AG04450 (cell line): Measurements from ENCODE around the gene SLCO2A1. TPM values are rescaled to one million over a fixed set of nuclear protein-coding genes. Genes with fewer than 3 reads are reported as not detected.

Source experiments
- CTCF ChIA-PET: fragments of 300-600, 350-600 bp; formaldehyde crosslinking; extraction: SDS; loops from one replicate; lab custom pipeline; 2022; ENCODE audit warnings: antibody characterized with exemption, inconsistent platforms; lab: Charles Lee
- POLR2A ChIA-PET: fragments of 350-600 bp; formaldehyde crosslinking; extraction: SDS; loops from one replicate; lab custom pipeline; 2021; ENCODE audit warnings: antibody characterized with exemption, inconsistent platforms; lab: Yijun Ruan, JAX
- DNase-seq: peaks from one replicate; pipeline ENCODE4 v3.0.0-alpha.2; 2011; ENCODE audit warnings: low read depth, low spot score
- H3K27ac ChIP-seq: one replicate; pipeline ENCODE4 v1.5.1; 2012; ENCODE audit warnings: low read depth, low read length, control low read depth
- H3K27me3 ChIP-seq: one replicate; pipeline ENCODE4 v1.6.0; 2012; ENCODE audit warnings: low read length; ENCODE audit not compliant: control insufficient read depth, insufficient read depth
- H3K4me3 ChIP-seq: 2 replicates; pipeline ENCODE4 v1.5.1; 2011; ENCODE audit warnings: mild to moderate bottlenecking, low read depth, low read length, control low read depth
- H3K9me3 ChIP-seq: 2 replicates; pipeline ENCODE4 v1.5.1; 2012; ENCODE audit warnings: low read length; ENCODE audit not compliant: control insufficient read depth, insufficient read depth
- polyA plus RNA-seq: library from polyadenylated mRNA; depleted of rRNA; stranded (reverse); fragments of >200 nt; gene quantifications from 2 replicates; pipeline ENCODE4 v1.2.3, GENCODE V29; 2011
- TF ChIP-seq, protein P1 (sequence below): IDR thresholded peaks from 2 replicates; pipeline ENCODE4 v1.5.1; 2011; ENCODE audit warnings: low read depth, low read length, control low read depth, inconsistent platforms

The SLCO2A1 gene
- polyA plus RNA-seq, 1 experiment, result 1.6 TPM

DNA sequence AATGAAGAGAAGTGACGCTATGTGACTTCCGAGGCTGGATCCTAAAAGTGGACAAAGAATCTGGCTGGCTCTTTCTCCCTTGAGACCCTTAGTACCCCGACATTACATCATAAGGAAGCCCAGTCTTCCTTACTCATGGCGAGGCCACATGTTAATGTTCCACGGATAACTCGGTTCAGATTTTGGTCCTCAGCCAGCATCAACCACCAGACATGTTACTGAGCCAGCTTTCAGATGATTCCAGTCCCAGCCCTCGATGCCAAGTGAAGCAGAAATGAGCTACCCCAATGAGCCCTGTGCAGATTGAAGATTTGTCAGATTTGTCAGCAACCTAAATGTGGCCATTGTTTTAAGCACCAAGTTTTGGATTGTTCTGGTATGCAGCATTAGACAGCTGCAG is 46.6 kb downstream of the SLCO2A1 start:
- ChIA-PET POLR2A (no interaction called here), CTCF (interaction anchor here (0.9 kb wide), 1 partner anchor 230 kb away, joined by 3 read pairs; no protein-coding TSS in a partner anchor)
- TF ChIP-seq, protein P1, sequence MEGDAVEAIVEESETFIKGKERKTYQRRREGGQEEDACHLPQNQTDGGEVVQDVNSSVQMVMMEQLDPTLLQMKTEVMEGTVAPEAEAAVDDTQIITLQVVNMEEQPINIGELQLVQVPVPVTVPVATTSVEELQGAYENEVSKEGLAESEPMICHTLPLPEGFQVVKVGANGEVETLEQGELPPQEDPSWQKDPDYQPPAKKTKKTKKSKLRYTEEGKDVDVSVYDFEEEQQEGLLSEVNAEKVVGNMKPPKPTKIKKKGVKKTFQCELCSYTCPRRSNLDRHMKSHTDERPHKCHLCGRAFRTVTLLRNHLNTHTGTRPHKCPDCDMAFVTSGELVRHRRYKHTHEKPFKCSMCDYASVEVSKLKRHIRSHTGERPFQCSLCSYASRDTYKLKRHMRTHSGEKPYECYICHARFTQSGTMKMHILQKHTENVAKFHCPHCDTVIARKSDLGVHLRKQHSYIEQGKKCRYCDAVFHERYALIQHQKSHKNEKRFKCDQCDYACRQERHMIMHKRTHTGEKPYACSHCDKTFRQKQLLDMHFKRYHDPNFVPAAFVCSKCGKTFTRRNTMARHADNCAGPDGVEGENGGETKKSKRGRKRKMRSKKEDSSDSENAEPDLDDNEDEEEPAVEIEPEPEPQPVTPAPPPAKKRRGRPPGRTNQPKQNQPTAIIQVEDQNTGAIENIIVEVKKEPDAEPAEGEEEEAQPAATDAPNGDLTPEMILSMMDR, result no peak
- Histone ChIP-seq H3K9me3 (no peaks in the 10 kb centered on the region), H3K27ac (no peak overlapping the region), H3K27me3 (peaks cover 4% of the 10 kb centered on the region), H3K4me3 (no peak overlapping the region)
- DNase-seq, result no peak

DNA sequence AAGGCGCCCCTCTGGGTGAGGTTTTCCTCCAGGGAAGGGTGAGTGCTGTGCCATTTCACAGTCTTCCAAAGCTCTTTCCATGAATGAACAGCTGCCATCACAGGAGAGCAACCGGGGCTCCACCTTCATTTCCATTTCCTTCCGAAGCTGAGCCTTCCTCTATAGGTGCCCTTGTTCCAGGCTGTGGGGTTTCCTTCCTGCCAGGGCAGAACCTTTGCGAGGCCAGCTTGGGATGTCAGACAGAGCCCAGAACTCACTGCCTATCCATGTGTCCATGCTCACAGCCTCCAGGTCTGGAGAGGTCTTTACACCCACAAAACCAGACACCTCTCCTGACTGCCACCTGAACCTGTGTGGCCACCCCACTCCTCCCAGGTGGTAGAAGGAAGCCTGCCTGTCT is 49.2 kb downstream of the SLCO2A1 start:
- ChIA-PET CTCF (no interaction called here), POLR2A (no interaction called here)
- Histone ChIP-seq H3K27ac (no peak overlapping the region), H3K27me3 (peaks cover 4% of the 10 kb centered on the region), H3K9me3 (no peaks in the 10 kb centered on the region), H3K4me3 (no peak overlapping the region)
- TF ChIP-seq, protein P1, result no peak
- no peak for DNase-seq

- POLR2A ChIA-PET, result no interaction called here
- H3K9me3 ChIP-seq, result no peaks in the 10 kb centered on the region
- CTCF ChIA-PET, result no interaction called here
Measured at GRCh38 chr3:133980035-133980434, 49.7 kb downstream of the SLCO2A1 start.

GRCh38 chr3:133979553-133979952 is 50.2 kb downstream of the SLCO2A1 start:
- H3K9me3 ChIP-seq, result no peaks in the 10 kb centered on the region
- ChIA-PET POLR2A (no interaction called here), CTCF (no interaction called here)
- TF ChIP-seq, protein P1, result no peak
- H3K4me3 ChIP-seq, result no peak overlapping the region
- H3K27me3 ChIP-seq, result peaks cover 4% of the 10 kb centered on the region
- no peak overlapping the region for H3K27ac ChIP-seq
- no peak for DNase-seq

More at GRCh38 chr3:133980035-133980434, 49.7 kb downstream of the SLCO2A1 start:
- DNase-seq, result no peak
- H3K27me3 ChIP-seq, result peaks cover 4% of the 10 kb centered on the region
- H3K27ac ChIP-seq, result no peak overlapping the region
- H3K4me3 ChIP-seq, result no peak overlapping the region
- TF ChIP-seq, protein P1, result no peak

DNA sequence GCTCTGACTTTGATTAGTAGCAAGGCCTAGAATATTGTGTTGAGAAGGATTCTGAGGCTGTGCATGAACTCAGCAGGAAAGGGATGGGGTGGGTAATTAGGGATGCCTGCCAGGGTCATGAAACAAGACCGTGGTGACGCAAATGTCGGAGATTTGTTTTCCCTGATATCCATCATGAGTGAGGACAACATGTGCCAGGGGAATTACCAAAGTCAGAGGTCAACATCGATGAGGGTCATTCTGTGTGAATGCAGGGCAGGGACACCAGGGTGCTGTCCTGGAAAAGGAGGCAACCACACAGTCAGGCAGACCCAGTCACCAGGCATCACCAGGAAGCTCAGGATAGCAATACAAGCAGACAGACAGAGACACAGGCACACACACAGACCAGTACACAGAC is 52.2 kb downstream of the SLCO2A1 start:
- DNase-seq, result no peak
- ChIA-PET CTCF (no interaction called here), POLR2A (no interaction called here)
- H3K4me3 ChIP-seq, result no peak overlapping the region
- H3K27me3 ChIP-seq, result peaks cover 4% of the 10 kb centered on the region
- H3K9me3 ChIP-seq, result no peaks in the 10 kb centered on the region
- TF ChIP-seq, protein P1, result no peak
- H3K27ac ChIP-seq, result no peak overlapping the region
